Stimulated activated CD8-positive, alpha-beta memory T cell treated with anti-CD3 and anti-CD28 coated beads, Interleukin-2, amount 100 ng/mL, for 48 hours (primary cell): ENCODE results near the gene COPS4.

Source experiments
- DNase-seq, 2 donors: peaks; one replicate each; pipeline ENCODE4 v3.0.0-alpha.2; 2020; ENCODE audit warnings: low read depth in 2 of 2

Gene COPS4

DNA sequence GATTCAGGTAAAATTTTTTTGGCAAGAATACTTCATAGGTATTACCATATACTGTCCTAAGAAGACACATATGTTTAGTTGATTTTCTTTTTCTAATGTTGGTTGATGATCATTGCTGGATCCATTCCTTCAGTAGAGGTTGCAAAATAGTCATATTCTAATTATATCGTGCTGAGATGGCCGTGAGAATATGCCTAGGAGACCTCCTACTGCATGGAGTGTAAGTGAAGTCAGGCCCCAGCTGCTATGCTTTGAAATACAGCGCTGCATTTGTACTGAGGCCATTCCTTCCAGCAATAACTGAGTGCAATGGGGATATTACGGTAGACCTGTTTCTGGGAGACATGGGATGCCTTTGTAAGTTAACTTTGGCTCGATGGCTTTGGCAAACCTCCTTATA lies 86.3 kb downstream of the COPS4 start:
- no peak for DNase-seq

DNA sequence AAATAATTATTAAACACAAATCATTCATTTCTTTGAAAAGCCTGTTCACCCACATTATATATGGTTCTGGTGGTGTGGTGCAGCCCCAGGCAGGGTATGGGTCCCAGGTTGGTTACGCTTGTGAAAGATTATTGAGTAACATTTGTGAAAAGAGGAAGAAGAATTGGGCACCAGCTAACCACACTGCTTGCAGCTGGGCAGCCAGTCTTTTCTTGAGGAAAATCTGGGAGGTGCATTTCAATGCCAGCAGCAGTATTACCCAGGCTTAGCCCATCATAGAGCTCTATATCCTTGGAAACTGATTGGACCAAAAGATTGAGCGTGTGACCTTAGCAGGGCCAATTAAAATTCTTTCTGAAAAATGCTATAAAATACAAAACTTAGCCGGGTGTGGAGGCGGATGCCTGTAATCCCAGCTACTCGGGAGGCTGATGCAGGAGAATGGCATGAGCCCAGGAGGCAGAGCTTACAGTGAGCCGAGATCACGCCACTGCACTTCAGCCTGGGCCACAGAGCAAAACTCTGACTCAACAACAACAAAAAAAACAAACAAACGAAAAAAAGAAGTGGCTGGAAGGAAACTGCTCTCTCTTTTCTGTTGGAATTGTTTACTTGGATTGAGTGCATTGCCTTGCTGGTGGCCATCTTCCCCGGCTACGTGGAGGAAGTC lies 89.3 kb downstream of the COPS4 start:
- DNase-seq = no peak
